Karpas-422 (cell line): ENCODE measurements around the gene MTPN. TPM values are rescaled to one million over a fixed set of nuclear protein-coding genes. Genes with fewer than 3 reads are reported as not detected.

Experiments used
- DNase-seq: peaks from one replicate; pipeline ENCODE4 v3.0.0-alpha.2; 2015
- H2AFZ ChIP-seq: fragments of 200-600 bp; sonication (generic); 2 replicates; pipeline ENCODE4 v1.6.1; 2014; ENCODE audit warnings: antibody characterized with exemption, low read length, mixed read lengths
- H3K27ac ChIP-seq: fragments of 200-600 bp; sonication (generic); 2 replicates; pipeline ENCODE4 v1.5.1; 2014; ENCODE audit warnings: mild to moderate bottlenecking, low read length, moderate library complexity
- H3K27me3 ChIP-seq: fragments of 200-600 bp; sonication (generic); 2 replicates; pipeline ENCODE4 v1.6.1; 2014; ENCODE audit warnings: low read length, mixed read lengths
- H3K36me3 ChIP-seq: fragments of 200-600 bp; sonication (generic); 2 replicates; pipeline ENCODE4 v1.6.1; 2014; ENCODE audit warnings: low read length, mixed read lengths; ENCODE audit not compliant: insufficient read depth
- H3K4me1 ChIP-seq: fragments of 200-600 bp; sonication (generic); 2 replicates; pipeline ENCODE4 v1.6.1; 2014; ENCODE audit warnings: mild to moderate bottlenecking, low read length, mixed read lengths
- H3K4me2 ChIP-seq: fragments of 200-600 bp; sonication (generic); 2 replicates; pipeline ENCODE4 v1.6.1; 2014; ENCODE audit warnings: low read length, low read depth, mild to moderate bottlenecking; ENCODE audit not compliant: poor library complexity, severe bottlenecking
- H3K4me3 ChIP-seq: fragments of 200-600 bp; sonication (generic); 2 replicates; pipeline ENCODE4 v1.5.1; 2014; ENCODE audit warnings: mild to moderate bottlenecking, antibody characterized with exemption, low read length, mixed read lengths
- H3K79me2 ChIP-seq: fragments of 200-600 bp; sonication (generic); 2 replicates; pipeline ENCODE4 v1.6.1; 2014; ENCODE audit warnings: mild to moderate bottlenecking, low read length, mixed read lengths
- H3K9ac ChIP-seq: fragments of 200-600 bp; sonication (generic); 2 replicates; pipeline ENCODE4 v1.6.0; 2014; ENCODE audit warnings: low read length
- H3K9me2 ChIP-seq: fragments of 200-600 bp; sonication (generic), shearing (Covaris generic); replicated peaks from 2 replicates; pipeline ENCODE4 v1.6.0; 2014; ENCODE audit warnings: mild to moderate bottlenecking, low read length, moderate library complexity; ENCODE audit not compliant: insufficient read depth
- H3K9me3 ChIP-seq: fragments of 300-700, 200-600 bp; sonication (generic); 2 replicates; pipeline ENCODE4 v1.6.1; 2014; ENCODE audit warnings: low read length, mixed read lengths
- H4K20me1 ChIP-seq: fragments of 200-600 bp; sonication (generic); 2 replicates; pipeline ENCODE4 v1.6.1; 2014; ENCODE audit warnings: mild to moderate bottlenecking, antibody characterized with exemption, low read length, low read depth; ENCODE audit not compliant: insufficient read depth
- total RNA-seq: library from RNA; depleted of rRNA; stranded (reverse); fragments of >200 nt; shearing (Covaris generic); gene quantifications from 2 replicates; pipeline ENCODE4 v1.2.3, GENCODE V29; 2014; ENCODE audit warnings: low replicate concordance

Gene MTPN
- total RNA-seq, 1 experiment from 2014 or later: 140 TPM

GRCh38 chr7:135958173-135958572 is 19.0 kb downstream of the MTPN start:
- Histone ChIP-seq H3K4me1 (peaks cover 15% of the 10 kb centered on the region), H3K27me3 (no peaks in the 10 kb centered on the region), H3K4me3 (no peak overlapping the region), H3K27ac (no peak overlapping the region), H3K9ac (no peak overlapping the region), H2AFZ (no peak overlapping the region), H3K9me2 (no peaks in the 10 kb centered on the region), H3K9me3 (no peaks in the 10 kb centered on the region), H3K79me2 (peaks cover 99% of the 10 kb centered on the region), H4K20me1 (0 out of 2 replicates have a peak, but pooled peaks cover 3% of the 10 kb centered on the region), H3K36me3 (peaks cover 43% of the 10 kb centered on the region), H3K4me2 (no peak overlapping the region)
- DNase-seq: no peak

- no peak overlapping the region for H3K4me2 ChIP-seq
- no peak overlapping the region for H3K27ac ChIP-seq
- H3K27me3 ChIP-seq: no peaks in the 10 kb centered on the region
- H2AFZ ChIP-seq: no peak overlapping the region
- H4K20me1 ChIP-seq: 0 out of 2 replicates have a peak, but pooled peaks cover 3% of the 10 kb centered on the region
- H3K4me3 ChIP-seq: no peak overlapping the region
- peaks cover 99% of the 10 kb centered on the region for H3K79me2 ChIP-seq
- no peaks in the 10 kb centered on the region for H3K9me2 ChIP-seq
- H3K36me3 ChIP-seq: peaks cover 44% of the 10 kb centered on the region
- no peaks in the 10 kb centered on the region for H3K9me3 ChIP-seq
- peaks cover 13% of the 10 kb centered on the region for H3K4me1 ChIP-seq
- no peak overlapping the region for H3K9ac ChIP-seq
- no peak for DNase-seq
These were observed 19.5 kb downstream of the MTPN start for GRCh38 chr7:135957627-135958026.

GRCh38 chr7:135956393-135956792 is 20.8 kb downstream of the MTPN start:
- no peak for DNase-seq
- H3K9me2 ChIP-seq: no peaks in the 10 kb centered on the region
- H3K4me2 ChIP-seq: no peak overlapping the region
- H3K9me3 ChIP-seq: no peaks in the 10 kb centered on the region
- H4K20me1 ChIP-seq: 0 out of 2 replicates have a peak, but pooled peaks cover 3% of the 10 kb centered on the region
- peaks cover 99% of the 10 kb centered on the region for H3K79me2 ChIP-seq
- H3K27ac ChIP-seq: no peak overlapping the region
- no peak overlapping the region for H2AFZ ChIP-seq
- H3K4me1 ChIP-seq: peaks cover under 1% of the 10 kb centered on the region; the same call in 1 of the 2 replicates
- H3K27me3 ChIP-seq: no peaks in the 10 kb centered on the region
- no peak overlapping the region for H3K4me3 ChIP-seq
- no peak overlapping the region for H3K9ac ChIP-seq
- H3K36me3 ChIP-seq: peaks cover 43% of the 10 kb centered on the region

- no peaks in the 10 kb centered on the region for H3K9me3 ChIP-seq
- no peak overlapping the region for H3K4me2 ChIP-seq
- H4K20me1 ChIP-seq: no peaks in the 10 kb centered on the region
- no peaks in the 10 kb centered on the region for H3K27me3 ChIP-seq
- no peaks in the 10 kb centered on the region for H3K9me2 ChIP-seq
- no peak overlapping the region for H3K9ac ChIP-seq
- H3K4me3 ChIP-seq: no peak overlapping the region
- H3K36me3 ChIP-seq: peaks cover 58% of the 10 kb centered on the region
- no peak for DNase-seq
- peaks cover 100% of the 10 kb centered on the region for H3K79me2 ChIP-seq
- H3K27ac ChIP-seq: no peak overlapping the region
- no peak overlapping the region for H2AFZ ChIP-seq
- H3K4me1 ChIP-seq: peaks cover 13% of the 10 kb centered on the region
These were observed 26.2 kb downstream of the MTPN start for GRCh38 chr7:135950972-135951371.

- H3K4me2 ChIP-seq: no peak overlapping the region
- H2AFZ ChIP-seq: no peak overlapping the region
- peaks cover 54% of the 10 kb centered on the region for H3K36me3 ChIP-seq
- H3K79me2 ChIP-seq: peaks cover 100% of the 10 kb centered on the region
- H3K27me3 ChIP-seq: no peaks in the 10 kb centered on the region
- no peaks in the 10 kb centered on the region for H3K9me2 ChIP-seq
- H3K27ac ChIP-seq: no peak overlapping the region
- H4K20me1 ChIP-seq: no peaks in the 10 kb centered on the region
- H3K4me3 ChIP-seq: no peak overlapping the region
- H3K4me1 ChIP-seq: peaks cover 13% of the 10 kb centered on the region
- no peak overlapping the region for H3K9ac ChIP-seq
- DNase-seq: no peak
- no peaks in the 10 kb centered on the region for H3K9me3 ChIP-seq
These were observed 26.7 kb downstream of the MTPN start for GRCh38 chr7:135950429-135950828.

- Histone ChIP-seq H4K20me1 (no peaks in the 10 kb centered on the region), H3K9ac (no peak overlapping the region), H3K79me2 (peaks cover 94% of the 10 kb centered on the region), H3K9me2 (no peaks in the 10 kb centered on the region), H3K27ac (no peak overlapping the region), H3K4me1 (peaks cover 17% of the 10 kb centered on the region), H3K9me3 (no peaks in the 10 kb centered on the region), H3K4me3 (no peak overlapping the region), H3K36me3 (peaks cover 46% of the 10 kb centered on the region), H2AFZ (no peak overlapping the region), H3K4me2 (no peak overlapping the region), H3K27me3 (no peaks in the 10 kb centered on the region)
- DNase-seq: no peak
These were observed 30.7 kb downstream of the MTPN start for GRCh38 chr7:135946289-135947055.

- no peak overlapping the region for H2AFZ ChIP-seq
- peaks cover 94% of the 10 kb centered on the region for H3K79me2 ChIP-seq
- H3K9me3 ChIP-seq: no peaks in the 10 kb centered on the region
- no peak overlapping the region for H3K4me3 ChIP-seq
- H3K9me2 ChIP-seq: no peaks in the 10 kb centered on the region
- H4K20me1 ChIP-seq: no peaks in the 10 kb centered on the region
- H3K4me1 ChIP-seq: peaks cover 21% of the 10 kb centered on the region
- no peak overlapping the region for H3K27ac ChIP-seq
- DNase-seq: no peak
- H3K27me3 ChIP-seq: no peaks in the 10 kb centered on the region
- H3K9ac ChIP-seq: no peak overlapping the region
- peaks cover 36% of the 10 kb centered on the region; the same call in 1 of the 2 replicates for H3K36me3 ChIP-seq
- no peak overlapping the region for H3K4me2 ChIP-seq
These were observed 32.4 kb downstream of the MTPN start for GRCh38 chr7:135944753-135945152.

GRCh38 chr7:135943134-135943879 is 33.9 kb downstream of the MTPN start:
- no peak overlapping the region for H3K27ac ChIP-seq
- no peaks in the 10 kb centered on the region for H3K9me2 ChIP-seq
- H3K27me3 ChIP-seq: no peaks in the 10 kb centered on the region
- H3K9ac ChIP-seq: no peak overlapping the region
- DNase-seq: no peak
- no peak overlapping the region for H3K4me2 ChIP-seq
- H3K4me3 ChIP-seq: no peak overlapping the region
- H3K36me3 ChIP-seq: peaks cover 23% of the 10 kb centered on the region; the same call in 1 of the 2 replicates
- H3K9me3 ChIP-seq: no peaks in the 10 kb centered on the region
- H3K79me2 ChIP-seq: peaks cover 92% of the 10 kb centered on the region
- no peaks in the 10 kb centered on the region for H4K20me1 ChIP-seq
- H3K4me1 ChIP-seq: peaks cover 10% of the 10 kb centered on the region
- no peak overlapping the region for H2AFZ ChIP-seq
